A549 (cell line): ENCODE measurements around the gene DIP2C. TPM values are rescaled to one million over a fixed set of nuclear protein-coding genes. Genes with fewer than 3 reads are reported as not detected.
"Not testable (repeated sequence)": the region's sequence is repeated elsewhere in the genome, so short reads cannot be mapped to it uniquely, and the experiment has no call there.

ENCODE experiments used
- ATAC-seq, 2 experiments: fragments of 200-7000 bp in 1 of 2; fragments of >200 bp in 1 of 2; cut with Nextera tagmentation in 1 of 2; cut with Tn5 transposase in 1 of 2; 3 replicates each; pipeline versions ENCODE4 v1.8.0 to v1.9.1; 2018 to 2020; ENCODE audit warnings: mild to moderate bottlenecking in 1 of 2, moderate library complexity in 1 of 2
- CTCF ChIA-PET: fragments of 300-600 bp; sonication (Branson Sonifier 250); formaldehyde crosslinking; extraction: SDS; loops from one replicate; lab custom pipeline; 2021; ENCODE audit warnings: antibody characterized with exemption, inconsistent platforms; lab: Yijun Ruan, JAX
- POLR2A ChIA-PET: fragments of 350-600 bp; formaldehyde crosslinking; extraction: SDS; loops from one replicate; lab custom pipeline; 2021; ENCODE audit warnings: antibody characterized with exemption, inconsistent platforms; lab: Yijun Ruan, JAX
- DNase-seq, 2 experiments: peaks; one replicate each; pipeline versions ENCODE4 v3.0.0 to v3.0.0-alpha.2; 2011 to 2016; ENCODE audit warnings: low read depth in 1 of 2, low spot score in 1 of 2
- FAIRE-seq: peaks from 2 replicates; lab custom pipeline; 2011; peaks lifted over from hg19 to GRCh38; lab: Jason Lieb, UNC
- H3K27ac ChIP-seq, 2 experiments: fragments of >200 bp; sonication (Bioruptor Twin); formaldehyde crosslinking; 3 replicates each; pipeline ENCODE4 v1.5.1; 2016 to 2017
- H3K4me1 ChIP-seq: fragments of >200 bp; sonication (Bioruptor Twin); formaldehyde crosslinking; 3 replicates; pipeline ENCODE4 v1.6.1; 2016
- H3K4me2 ChIP-seq: fragments of >200 bp; sonication (Bioruptor Twin); formaldehyde crosslinking; 3 replicates; pipeline ENCODE4 v1.6.1; 2016
- H3K4me3 ChIP-seq: fragments of >200 bp; sonication (Bioruptor Twin); formaldehyde crosslinking; 3 replicates; pipeline ENCODE4 v1.5.1; 2016
- H3K9me3 ChIP-seq: fragments of >200 bp; sonication (Bioruptor Twin); formaldehyde crosslinking; 3 replicates; pipeline ENCODE4 v1.6.1; 2016
- CHD4 ChIP-seq: fragments of 200-600 bp; sonication (generic); IDR thresholded peaks from 2 replicates; pipeline ENCODE4 v1.6.1; 2016; ENCODE audit warnings: antibody characterized with exemption, mild to moderate bottlenecking, borderline replicate concordance
- EP300 ChIP-seq, 2 experiments: fragments of >200 bp; sonication (Bioruptor Twin); formaldehyde crosslinking; IDR thresholded peaks; 2 replicates in 1 of 2; 3 replicates in 1 of 2; pipeline ENCODE4 v1.6.1; 2016 to 2017
- FOSB ChIP-seq: fragments of 250-450 bp; sonication (Bioruptor Pico); IDR thresholded peaks from 2 replicates; pipeline ENCODE4 v1.5.0; 2020; ENCODE audit warnings: mild to moderate bottlenecking, moderate library complexity
- HEYL ChIP-seq: fragments of 250-450 bp; sonication (Bioruptor Pico); IDR thresholded peaks from 2 replicates; pipeline ENCODE4 v1.8.0; 2021; ENCODE audit warnings: mild to moderate bottlenecking, moderate library complexity
- HOXA7 ChIP-seq: fragments of 250-450 bp; sonication (Bioruptor Pico); IDR thresholded peaks from 2 replicates; pipeline ENCODE4 v1.5.0; 2020; ENCODE audit warnings: mild to moderate bottlenecking, moderate library complexity
- HOXB5 ChIP-seq: fragments of 250-450 bp; sonication (Bioruptor Pico); IDR thresholded peaks from 2 replicates; pipeline ENCODE4 v1.5.0; 2020; ENCODE audit warnings: mild to moderate bottlenecking, moderate library complexity
- JUNB ChIP-seq: fragments of >200 bp; sonication (Bioruptor Twin); formaldehyde crosslinking; IDR thresholded peaks from 2 replicates; pipeline ENCODE4 v1.6.1; 2016
- RAD21 ChIP-seq, 2 experiments: fragments of >200 bp in 1 of 2; sonication (Bioruptor Twin) in 1 of 2; formaldehyde crosslinking in 1 of 2; IDR thresholded peaks in 1 of 2; conservative IDR thresholded peaks in 1 of 2; 2 replicates in 1 of 2; 3 replicates in 1 of 2; pipeline ENCODE4 v1.6.1; 2012 to 2018; ENCODE audit warnings: inconsistent platforms in 1 of 2
- RARB ChIP-seq: fragments of 250-450 bp; sonication (Bioruptor Pico); IDR thresholded peaks from 2 replicates; pipeline ENCODE4 v1.8.0; 2021; ENCODE audit warnings: mild to moderate bottlenecking, moderate library complexity
- RCOR1 ChIP-seq: fragments of 150-350 bp; IDR thresholded peaks from 2 replicates; pipeline ENCODE4 v1.6.1; 2014; ENCODE audit warnings: antibody characterized with exemption, low read length, low read depth
- SREBF2 ChIP-seq: fragments of 450-650 bp; IDR thresholded peaks from 2 replicates; pipeline ENCODE4 v1.6.1; 2014; ENCODE audit warnings: mild to moderate bottlenecking, moderate library complexity
- TP53 ChIP-seq: fragments of 250-450 bp; sonication (Bioruptor Pico); IDR thresholded peaks from 2 replicates; pipeline ENCODE4 v1.5.0; 2021; ENCODE audit warnings: mild to moderate bottlenecking, moderate library complexity
- ZNF302 ChIP-seq: fragments of 250-450 bp; sonication (Bioruptor Pico); IDR thresholded peaks from 2 replicates; pipeline ENCODE4 v1.9.0; 2021; ENCODE audit warnings: inconsistent platforms, mild to moderate bottlenecking, moderate library complexity
- WGBS: methylation state at CpG from one replicate; pipeline ENCODE4 v1.1.6; 2017; ENCODE audit errors: missing lambda C conversion rate; 5-methylcytosine and 5-hydroxymethylcytosine counted together
- polyA plus RNA-seq, 4 experiments: library from polyadenylated mRNA; depleted of rRNA in 3 of 4; stranded (reverse); fragments of >200 nt; fragmentation: RNase III in 1 of 4; extraction: RNeasy Plus Mini Kit Qiagen cat#74134 plus additional on column Dnase treatment in 1 of 4; gene quantifications; 2 replicates in 3 of 4; 3 replicates in 1 of 4; pipeline ENCODE4 v1.2.3, GENCODE V29; 2011 to 2017
- TF ChIP-seq, protein P1 (sequence below): fragments of 150-350 bp; IDR thresholded peaks from 2 replicates; pipeline ENCODE4 v1.6.1; 2014; ENCODE audit warnings: low read depth, mild to moderate bottlenecking, low read length
- TF ChIP-seq, protein P2 (sequence below): IDR thresholded peaks from 2 replicates; pipeline ENCODE4 v1.6.1; 2012; ENCODE audit warnings: low read depth, borderline replicate concordance
- TF ChIP-seq, protein P3 (sequence below): fragments of 200-600 bp; sonication (generic); IDR thresholded peaks from 2 replicates; pipeline ENCODE4 v1.6.1; 2016; ENCODE audit warnings: antibody characterized with exemption, mild to moderate bottlenecking, moderate library complexity

Gene DIP2C
- polyA plus RNA-seq, 2 of the 4 experiments (the other 2 are of a cell fraction): 3.7 to 5.0 TPM

DNA sequence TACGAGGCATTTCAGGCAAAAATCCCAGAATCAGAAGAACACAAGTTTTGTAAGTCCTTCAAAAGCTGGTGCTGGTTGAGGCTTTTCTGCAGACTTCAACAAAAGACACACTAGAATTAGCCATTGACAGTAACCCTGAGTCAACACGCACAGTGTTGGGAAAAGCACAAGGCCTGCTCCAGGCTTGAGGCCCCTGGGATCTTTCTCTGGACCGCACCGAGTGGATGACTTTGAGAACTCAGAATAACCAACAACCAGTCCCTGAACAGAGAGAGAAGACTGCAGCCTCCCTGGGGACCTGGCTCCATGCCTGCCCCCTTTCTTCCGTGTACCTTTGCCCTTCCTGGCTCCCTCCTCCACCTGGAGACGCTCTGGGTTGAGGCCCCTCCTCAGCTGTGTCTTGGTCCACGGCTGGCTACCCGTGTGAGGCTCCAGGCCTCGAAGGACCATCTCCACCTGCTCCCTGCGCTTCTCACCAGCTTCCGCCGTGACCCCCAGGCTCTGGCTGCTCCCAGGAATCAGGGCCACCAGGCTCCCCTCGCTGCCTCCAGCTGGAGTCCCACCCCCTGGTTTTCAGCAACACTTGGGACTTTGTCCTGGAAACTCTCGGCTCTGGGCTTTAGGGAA is 28.4 kb downstream of the DIP2C start:
- FAIRE-seq (no peak), ATAC-seq (no peak), DNase-seq (no peak)
- Histone ChIP-seq H3K4me1 (no peaks in the 10 kb centered on the region), H3K9me3 (no peaks in the 10 kb centered on the region), H3K27ac (no peak overlapping the region), H3K4me2 (no peak overlapping the region), H3K4me3 (no peak overlapping the region)
- CTCF ChIA-PET: interaction anchor here (1.6 kb wide), 1 partner anchor 12 kb away, joined by 3 read pairs; no protein-coding TSS in a partner anchor
- POLR2A ChIA-PET: no interaction called here
- 93% methylated on average over 14 of the region's 14 CpGs for WGBS
- no peak for TF ChIP-seq HEYL (CRISPR knock-in tag)
- TF ChIP-seq, protein P1, sequence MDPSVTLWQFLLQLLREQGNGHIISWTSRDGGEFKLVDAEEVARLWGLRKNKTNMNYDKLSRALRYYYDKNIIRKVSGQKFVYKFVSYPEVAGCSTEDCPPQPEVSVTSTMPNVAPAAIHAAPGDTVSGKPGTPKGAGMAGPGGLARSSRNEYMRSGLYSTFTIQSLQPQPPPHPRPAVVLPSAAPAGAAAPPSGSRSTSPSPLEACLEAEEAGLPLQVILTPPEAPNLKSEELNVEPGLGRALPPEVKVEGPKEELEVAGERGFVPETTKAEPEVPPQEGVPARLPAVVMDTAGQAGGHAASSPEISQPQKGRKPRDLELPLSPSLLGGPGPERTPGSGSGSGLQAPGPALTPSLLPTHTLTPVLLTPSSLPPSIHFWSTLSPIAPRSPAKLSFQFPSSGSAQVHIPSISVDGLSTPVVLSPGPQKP: no peak
- TF ChIP-seq, protein P2, sequence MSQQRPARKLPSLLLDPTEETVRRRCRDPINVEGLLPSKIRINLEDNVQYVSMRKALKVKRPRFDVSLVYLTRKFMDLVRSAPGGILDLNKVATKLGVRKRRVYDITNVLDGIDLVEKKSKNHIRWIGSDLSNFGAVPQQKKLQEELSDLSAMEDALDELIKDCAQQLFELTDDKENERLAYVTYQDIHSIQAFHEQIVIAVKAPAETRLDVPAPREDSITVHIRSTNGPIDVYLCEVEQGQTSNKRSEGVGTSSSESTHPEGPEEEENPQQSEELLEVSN: no peak

DNA sequence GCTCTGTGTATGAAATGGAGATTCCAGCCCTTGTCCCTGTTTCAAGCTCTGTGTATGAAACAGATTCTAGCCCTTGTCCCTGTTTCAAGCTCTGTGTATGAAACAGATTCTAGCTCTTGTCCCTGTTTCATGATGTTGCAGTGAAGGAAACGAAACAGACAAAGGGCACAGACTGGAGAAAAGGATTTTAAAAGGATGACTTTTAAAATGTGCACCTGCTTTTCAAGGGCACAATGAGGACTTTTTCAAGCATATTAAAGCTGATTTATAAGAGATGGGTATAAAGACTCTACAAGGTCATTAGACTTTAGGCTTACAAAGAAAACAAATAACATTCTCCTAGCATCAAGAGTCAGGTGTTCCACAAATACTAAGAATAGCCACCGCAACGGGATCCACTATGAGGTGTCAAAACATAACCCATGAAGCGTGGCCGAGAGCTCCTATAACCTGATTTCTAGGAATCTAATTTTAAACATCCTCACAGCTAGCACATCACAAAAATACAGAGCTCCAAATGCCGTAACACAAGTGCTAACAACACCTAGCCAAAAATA is 29.0 kb downstream of the DIP2C start:
- no peak for DNase-seq
- TF ChIP-seq CHD4 (no peak), ZNF302 (CRISPR knock-in tag) (no peak), SREBF2 (no peak), RARB (CRISPR knock-in tag) (no peak), EP300 (IDR thresholded peaks at IDR 0.05) (no peak), JUNB (no peak)
- TF ChIP-seq, protein P3, sequence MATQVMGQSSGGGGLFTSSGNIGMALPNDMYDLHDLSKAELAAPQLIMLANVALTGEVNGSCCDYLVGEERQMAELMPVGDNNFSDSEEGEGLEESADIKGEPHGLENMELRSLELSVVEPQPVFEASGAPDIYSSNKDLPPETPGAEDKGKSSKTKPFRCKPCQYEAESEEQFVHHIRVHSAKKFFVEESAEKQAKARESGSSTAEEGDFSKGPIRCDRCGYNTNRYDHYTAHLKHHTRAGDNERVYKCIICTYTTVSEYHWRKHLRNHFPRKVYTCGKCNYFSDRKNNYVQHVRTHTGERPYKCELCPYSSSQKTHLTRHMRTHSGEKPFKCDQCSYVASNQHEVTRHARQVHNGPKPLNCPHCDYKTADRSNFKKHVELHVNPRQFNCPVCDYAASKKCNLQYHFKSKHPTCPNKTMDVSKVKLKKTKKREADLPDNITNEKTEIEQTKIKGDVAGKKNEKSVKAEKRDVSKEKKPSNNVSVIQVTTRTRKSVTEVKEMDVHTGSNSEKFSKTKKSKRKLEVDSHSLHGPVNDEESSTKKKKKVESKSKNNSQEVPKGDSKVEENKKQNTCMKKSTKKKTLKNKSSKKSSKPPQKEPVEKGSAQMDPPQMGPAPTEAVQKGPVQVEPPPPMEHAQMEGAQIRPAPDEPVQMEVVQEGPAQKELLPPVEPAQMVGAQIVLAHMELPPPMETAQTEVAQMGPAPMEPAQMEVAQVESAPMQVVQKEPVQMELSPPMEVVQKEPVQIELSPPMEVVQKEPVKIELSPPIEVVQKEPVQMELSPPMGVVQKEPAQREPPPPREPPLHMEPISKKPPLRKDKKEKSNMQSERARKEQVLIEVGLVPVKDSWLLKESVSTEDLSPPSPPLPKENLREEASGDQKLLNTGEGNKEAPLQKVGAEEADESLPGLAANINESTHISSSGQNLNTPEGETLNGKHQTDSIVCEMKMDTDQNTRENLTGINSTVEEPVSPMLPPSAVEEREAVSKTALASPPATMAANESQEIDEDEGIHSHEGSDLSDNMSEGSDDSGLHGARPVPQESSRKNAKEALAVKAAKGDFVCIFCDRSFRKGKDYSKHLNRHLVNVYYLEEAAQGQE: no peak
- TF ChIP-seq, all 56 proteins: peak for 0
- Histone ChIP-seq H3K4me2 (no peak overlapping the region), H3K4me3 (no peak overlapping the region), H3K4me1 (no peaks in the 10 kb centered on the region), H3K27ac (no peak overlapping the region), H3K9me3 (no peaks in the 10 kb centered on the region)
- FAIRE-seq (no peak), ATAC-seq (no peak)
- POLR2A ChIA-PET: no interaction called here
- CTCF ChIA-PET: interaction anchor here (1.6 kb wide), 1 partner anchor 12 kb away, joined by 3 read pairs; no protein-coding TSS in a partner anchor
- 82% methylated on average over 6 of the region's 6 CpGs for whole genome bisulfite sequencing

DNA sequence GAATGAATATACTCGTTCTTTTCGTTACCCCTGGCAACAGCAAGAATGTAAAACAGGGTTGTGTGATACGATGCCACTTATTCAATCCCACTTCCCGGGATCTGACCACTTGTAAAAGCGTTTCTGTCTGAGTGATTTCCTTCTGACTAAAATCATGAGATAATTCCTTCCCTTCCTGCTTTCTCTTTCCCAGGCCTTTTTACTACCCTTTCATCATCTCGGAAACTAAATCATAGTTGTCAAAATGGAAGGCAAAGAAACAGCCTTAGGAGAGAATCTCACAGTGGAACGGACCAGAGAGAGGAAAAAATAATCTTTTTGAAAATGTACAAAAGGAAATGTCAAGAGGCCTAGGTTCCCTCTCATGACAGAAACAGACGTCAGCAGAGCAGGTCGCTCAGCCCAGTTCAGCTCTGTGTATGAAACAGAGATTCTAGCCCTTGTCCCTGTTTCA is 29.8 kb downstream of the DIP2C start:
- ChIA-PET POLR2A (no interaction called here), CTCF (no interaction called here)
- Histone ChIP-seq H3K9me3 (no peaks in the 10 kb centered on the region), H3K4me1 (no peaks in the 10 kb centered on the region), H3K4me3 (no peak overlapping the region), H3K27ac (no peak overlapping the region), H3K4me2 (no peak overlapping the region)
- no peak for FAIRE-seq
- TF ChIP-seq RCOR1: no peak
- no peak for TF ChIP-seq FOSB (CRISPR knock-in tag)
- TF ChIP-seq HOXB5 (CRISPR knock-in tag): no peak
- no peak for TF ChIP-seq RAD21 (conservative IDR thresholded peaks at IDR 0.05 in 1 of 2, IDR thresholded peaks at IDR 0.05 in 1 of 2)
- TF ChIP-seq TP53 (CRISPR knock-in tag): no peak
- no peak for TF ChIP-seq HOXA7 (CRISPR knock-in tag)
- WGBS: 83% methylated on average over 9 of the region's 9 CpGs
- no peak for ATAC-seq
- DNase-seq: no peak

DNA sequence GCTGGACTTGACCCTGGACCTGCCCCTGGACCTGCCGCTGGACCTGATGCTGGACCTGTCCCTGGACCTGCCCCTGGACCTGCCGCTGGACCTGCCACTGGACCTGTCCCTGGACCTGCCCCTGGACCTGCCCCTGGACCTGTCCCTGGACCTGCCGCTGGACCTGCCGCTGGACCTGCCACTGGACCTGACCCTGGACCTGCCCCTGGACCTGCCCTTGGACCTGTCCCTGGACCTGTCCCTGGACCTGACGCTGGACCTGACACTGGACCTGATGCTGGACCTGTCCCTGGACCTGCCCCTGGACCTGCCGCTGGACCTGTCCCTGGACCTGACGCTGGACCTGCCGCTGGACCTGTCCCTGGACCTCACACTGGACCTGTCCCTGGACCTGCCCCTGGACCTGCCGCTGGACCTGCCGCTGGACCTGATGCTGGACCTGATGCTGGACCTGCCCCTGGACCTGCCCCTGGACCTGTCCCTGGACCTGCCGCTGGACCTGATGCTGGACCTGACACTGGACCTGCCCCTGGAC is 31.6 kb downstream of the DIP2C start:
- H3K4me2 ChIP-seq, H3K4me1 ChIP-seq, POLR2A ChIA-PET, H3K9me3 ChIP-seq, FAIRE-seq, H3K4me3 ChIP-seq, ATAC-seq, CTCF ChIA-PET, DNase-seq, H3K27ac ChIP-seq: not testable (repeated sequence)
- 89% methylated on average over 7 of the region's 11 CpGs for WGBS
